Measurements from ENCODE around the gene CACNB1. TPM values are rescaled to one million over a fixed set of nuclear protein-coding genes. Genes with fewer than 3 reads are reported as not detected.
A peak's percentile ranks its signal among the peaks of the same experiment; 100 is the strongest.

The CACNB1 gene
- total RNA-seq, 3 donors from 2014 or later (not counting 1 experiment from before 2014, with no cell fraction given), result 23.7 to 28.5 (median 28.1) TPM

GRCh38 chr17:39150795-39151149 lies 46.7 kb downstream of the CACNB1 start:
- Histone ChIP-seq H3K4me1 (ENCODE audit: control insufficient read depth, insufficient read depth, low read length) (peaks cover 35% of the 10 kb centered on the region), H3K4me3 (ENCODE audit: low read length) (no peak overlapping the region), H3K27me3 (ENCODE audit: control insufficient read depth, insufficient read depth, low read length) (peaks cover 12% of the 10 kb centered on the region), H3K27ac (ENCODE audit: low read length) (no peak overlapping the region), H3K9me3 (ENCODE audit: control insufficient read depth, insufficient read depth, low read length) (no peaks in the 10 kb centered on the region), H3K36me3 (ENCODE audit: control insufficient read depth, insufficient read depth, low read length) (no peaks in the 10 kb centered on the region)
- intact Hi-C loops (cut with micrococcal nuclease), result loop anchor here (5.0 kb wide), 4 partner anchors 248 to 423 kb away; partner anchors contain the start of genes LASP1 and PSMB3
- WGBS (ENCODE audit: insufficient coverage), result 67% methylated on average over 2 of the region's 5 CpGs
- DNase-seq, result no peak
- Mint-ChIP-seq H3K27ac (no peak overlapping the region), H3K36me3 (peaks cover 10% of the 10 kb centered on the region), H3K9me3 (no peaks in the 10 kb centered on the region), H3K27me3 (ENCODE audit: low read depth in 2 of 2) (peaks cover 18 to 21% of the 10 kb centered on the region in 2 donors), H3K4me1 (peaks cover 41 to 48% of the 10 kb centered on the region in 2 donors), H3K4me3 (peak overlapping the region; percentile 76)
- no peak for ATAC-seq
- TF ChIP-seq, protein P1, sequence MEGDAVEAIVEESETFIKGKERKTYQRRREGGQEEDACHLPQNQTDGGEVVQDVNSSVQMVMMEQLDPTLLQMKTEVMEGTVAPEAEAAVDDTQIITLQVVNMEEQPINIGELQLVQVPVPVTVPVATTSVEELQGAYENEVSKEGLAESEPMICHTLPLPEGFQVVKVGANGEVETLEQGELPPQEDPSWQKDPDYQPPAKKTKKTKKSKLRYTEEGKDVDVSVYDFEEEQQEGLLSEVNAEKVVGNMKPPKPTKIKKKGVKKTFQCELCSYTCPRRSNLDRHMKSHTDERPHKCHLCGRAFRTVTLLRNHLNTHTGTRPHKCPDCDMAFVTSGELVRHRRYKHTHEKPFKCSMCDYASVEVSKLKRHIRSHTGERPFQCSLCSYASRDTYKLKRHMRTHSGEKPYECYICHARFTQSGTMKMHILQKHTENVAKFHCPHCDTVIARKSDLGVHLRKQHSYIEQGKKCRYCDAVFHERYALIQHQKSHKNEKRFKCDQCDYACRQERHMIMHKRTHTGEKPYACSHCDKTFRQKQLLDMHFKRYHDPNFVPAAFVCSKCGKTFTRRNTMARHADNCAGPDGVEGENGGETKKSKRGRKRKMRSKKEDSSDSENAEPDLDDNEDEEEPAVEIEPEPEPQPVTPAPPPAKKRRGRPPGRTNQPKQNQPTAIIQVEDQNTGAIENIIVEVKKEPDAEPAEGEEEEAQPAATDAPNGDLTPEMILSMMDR (IDR thresholded peaks at IDR 0.05), result no peak

GRCh38 chr17:39150104-39150634 lies 47.3 kb downstream of the CACNB1 start:
- peak in 1 of 2 donors; percentile 40 for DNase-seq
- ATAC-seq, result no peak
- no peaks in the 10 kb centered on the region for H3K9me3 Mint-ChIP-seq

GRCh38 chr17:39147221-39148185 lies 50.0 kb downstream of the CACNB1 start:
- ATAC-seq, result no peak

More at GRCh38 chr17:39150104-39150634, 47.3 kb downstream of the CACNB1 start:
- H3K27ac Mint-ChIP-seq, result no peak overlapping the region
- TF ChIP-seq, protein P1 (IDR thresholded peaks at IDR 0.05), result no peak
- no peak overlapping the region for H3K4me3 ChIP-seq (ENCODE audit: low read length)
- no peak overlapping the region for H3K27ac ChIP-seq (ENCODE audit: low read length)
- H3K4me1 Mint-ChIP-seq, result peaks cover 41 to 48% of the 10 kb centered on the region in 2 donors
- no peaks in the 10 kb centered on the region for H3K9me3 ChIP-seq (ENCODE audit: control insufficient read depth, insufficient read depth, low read length)
- WGBS (ENCODE audit: insufficient coverage), result 53% methylated on average over 5 of the region's 5 CpGs
- peaks cover 18 to 21% of the 10 kb centered on the region in 2 donors for H3K27me3 Mint-ChIP-seq (ENCODE audit: low read depth in 2 of 2)
- intact Hi-C loops (cut with micrococcal nuclease), result loop anchor here (5.0 kb wide), 4 partner anchors 248 to 423 kb away; partner anchors contain the start of genes LASP1 and PSMB3
- peak overlapping the region; percentile 76 for H3K4me3 Mint-ChIP-seq
- peaks cover 35% of the 10 kb centered on the region for H3K4me1 ChIP-seq (ENCODE audit: control insufficient read depth, insufficient read depth, low read length)
- peaks cover 12% of the 10 kb centered on the region for H3K27me3 ChIP-seq (ENCODE audit: control insufficient read depth, insufficient read depth, low read length)
- no peaks in the 10 kb centered on the region for H3K36me3 ChIP-seq (ENCODE audit: control insufficient read depth, insufficient read depth, low read length)
- peaks cover 10% of the 10 kb centered on the region for H3K36me3 Mint-ChIP-seq

More at GRCh38 chr17:39147221-39148185, 50.0 kb downstream of the CACNB1 start:
- no peak overlapping the region for H3K4me3 ChIP-seq (ENCODE audit: low read length)
- intact Hi-C loops (cut with micrococcal nuclease), result no loop called here
- no peak overlapping the region for H3K27ac ChIP-seq (ENCODE audit: low read length)
- Mint-ChIP-seq H3K9me3 (no peaks in the 10 kb centered on the region), H3K4me1 (peaks cover 20 to 27% of the 10 kb centered on the region in 2 donors), H3K27ac (no peak overlapping the region), H3K27me3 (ENCODE audit: low read depth in 2 of 2) (peaks cover 14% of the 10 kb centered on the region in 2 donors), H3K36me3 (no peaks in the 10 kb centered on the region), H3K4me3 (no peak overlapping the region)
- H3K4me1 ChIP-seq (ENCODE audit: control insufficient read depth, insufficient read depth, low read length), result peaks cover 16% of the 10 kb centered on the region
- DNase-seq, result no peak
- TF ChIP-seq, protein P1 (IDR thresholded peaks at IDR 0.05), result no peak
- peaks cover 12% of the 10 kb centered on the region for H3K27me3 ChIP-seq (ENCODE audit: control insufficient read depth, insufficient read depth, low read length)
- 66% methylated on average over 13 of the region's 13 CpGs for WGBS (ENCODE audit: insufficient coverage)
- H3K36me3 ChIP-seq (ENCODE audit: control insufficient read depth, insufficient read depth, low read length), result no peaks in the 10 kb centered on the region
- H3K9me3 ChIP-seq (ENCODE audit: control insufficient read depth, insufficient read depth, low read length), result no peaks in the 10 kb centered on the region
